Myocyte (in vitro differentiated cells): Measurements from ENCODE around the gene RAB11FIP3. TPM values are rescaled to one million over a fixed set of nuclear protein-coding genes. Genes with fewer than 3 reads are reported as not detected.

Experiments
- DNase-seq: peaks from one replicate; pipeline ENCODE4 v3.0.0-alpha.2; 2012; ENCODE audit warnings: low read depth
- microRNA-seq: library from miRNA; unstranded; fragments of <30 nt; microRNA quantifications from one replicate; pipeline ENCODE4, GENCODE V29; 2016
- total RNA-seq: library from RNA; depleted of rRNA; stranded (reverse); fragments of >200 nt; gene quantifications from 2 replicates; pipeline ENCODE4 v1.2.3, GENCODE V29; 2014

The RAB11FIP3 gene
- total RNA-seq, 1 donor from 2014 or later: 114 TPM

DNA sequence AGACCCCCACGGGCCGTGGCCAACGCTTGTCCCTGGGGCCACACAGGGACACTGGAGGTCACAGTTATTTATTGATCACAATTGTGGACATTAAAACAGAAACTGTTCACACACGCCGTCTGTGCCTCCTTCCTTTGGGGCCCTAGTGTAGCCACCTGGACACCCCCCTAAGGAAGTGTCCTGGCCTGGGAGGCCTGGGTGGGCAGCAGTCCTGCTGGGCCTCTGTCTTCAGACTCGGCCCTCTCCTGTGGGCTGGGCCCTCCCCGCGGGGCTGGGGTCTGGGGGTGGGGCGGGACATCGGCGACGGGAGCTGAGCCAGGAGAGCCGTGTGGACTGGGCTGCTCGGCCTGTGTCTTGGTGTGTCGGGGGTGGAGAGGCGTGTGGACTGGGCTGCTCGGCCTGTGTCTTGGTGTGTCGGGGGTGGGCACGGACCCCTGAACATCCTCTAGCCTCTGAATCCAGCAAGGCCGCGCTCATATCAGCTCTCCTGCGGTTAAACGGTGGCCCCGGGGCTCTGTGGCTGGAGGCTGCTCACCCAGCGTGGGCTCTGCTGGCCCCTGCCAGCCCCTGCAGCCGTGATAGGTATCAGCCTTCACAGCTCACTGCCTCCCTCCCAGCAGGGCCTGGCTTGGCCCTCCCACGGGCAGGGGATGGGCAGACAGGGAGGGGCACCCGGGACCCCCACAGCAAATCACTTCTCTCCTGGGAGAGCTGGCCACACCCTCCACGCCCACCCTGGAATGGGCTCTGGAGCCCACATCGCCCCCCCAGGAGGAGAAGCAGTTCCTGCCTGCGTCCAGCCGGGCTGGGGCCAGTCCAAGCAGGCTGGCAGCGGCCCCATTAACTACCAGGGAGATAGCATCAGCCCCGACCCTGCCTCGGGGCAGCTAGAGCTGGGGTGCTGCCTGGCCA is 140.2 kb downstream of the RAB11FIP3 start:
- DNase-seq: no peak

DNA sequence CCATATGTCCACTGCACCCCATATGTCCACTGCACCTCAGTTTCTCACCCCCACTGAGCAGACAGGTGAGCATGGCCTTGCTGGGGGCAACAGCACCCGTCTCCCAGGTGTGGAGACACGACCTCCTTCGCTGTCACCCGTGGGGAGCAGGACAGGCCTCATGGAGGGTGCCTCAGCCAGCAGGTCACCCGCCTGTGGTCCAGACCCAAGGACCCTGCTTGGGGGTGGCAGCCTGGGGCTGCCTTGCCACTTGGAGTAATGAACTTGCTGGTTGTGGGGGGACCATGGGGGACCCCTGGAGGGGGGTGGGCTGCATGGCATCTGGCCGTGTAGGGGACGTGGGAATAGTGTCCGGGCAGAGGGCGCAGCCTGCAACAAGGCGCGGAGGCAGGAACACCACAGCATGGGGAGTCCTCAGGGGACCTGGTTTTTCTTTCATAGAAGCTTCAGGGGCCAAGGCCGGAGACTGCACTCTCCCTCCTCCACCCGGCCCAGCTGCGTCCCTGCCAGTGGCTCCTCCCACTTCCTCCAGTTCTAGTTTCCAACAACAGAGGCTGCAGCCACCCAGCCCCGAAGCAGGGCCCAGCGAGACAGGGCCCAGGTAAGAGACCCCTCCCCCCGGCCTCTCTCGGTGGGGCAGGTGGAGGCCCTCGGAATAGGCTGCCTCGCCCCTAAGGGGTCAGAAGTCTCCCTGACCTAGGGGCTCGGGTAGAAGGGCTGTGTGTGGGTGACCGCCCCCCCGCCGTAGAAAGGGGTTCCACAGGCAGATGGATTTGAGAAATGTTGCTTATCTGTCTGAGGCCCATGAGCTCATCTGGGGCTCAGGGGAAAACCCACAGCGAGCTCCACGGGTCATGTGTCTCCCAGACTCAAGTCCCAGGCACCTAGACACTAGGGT is 141.3 kb downstream of the RAB11FIP3 start, which contains the start of gene NHLRC4:
Gene NHLRC4, plus strand, starts transcription at position 531 of the 898 bp plus-strand sequence. CDS start 1,043 bp downstream, outside the sequence.
- DNase-seq: no peak

DNA sequence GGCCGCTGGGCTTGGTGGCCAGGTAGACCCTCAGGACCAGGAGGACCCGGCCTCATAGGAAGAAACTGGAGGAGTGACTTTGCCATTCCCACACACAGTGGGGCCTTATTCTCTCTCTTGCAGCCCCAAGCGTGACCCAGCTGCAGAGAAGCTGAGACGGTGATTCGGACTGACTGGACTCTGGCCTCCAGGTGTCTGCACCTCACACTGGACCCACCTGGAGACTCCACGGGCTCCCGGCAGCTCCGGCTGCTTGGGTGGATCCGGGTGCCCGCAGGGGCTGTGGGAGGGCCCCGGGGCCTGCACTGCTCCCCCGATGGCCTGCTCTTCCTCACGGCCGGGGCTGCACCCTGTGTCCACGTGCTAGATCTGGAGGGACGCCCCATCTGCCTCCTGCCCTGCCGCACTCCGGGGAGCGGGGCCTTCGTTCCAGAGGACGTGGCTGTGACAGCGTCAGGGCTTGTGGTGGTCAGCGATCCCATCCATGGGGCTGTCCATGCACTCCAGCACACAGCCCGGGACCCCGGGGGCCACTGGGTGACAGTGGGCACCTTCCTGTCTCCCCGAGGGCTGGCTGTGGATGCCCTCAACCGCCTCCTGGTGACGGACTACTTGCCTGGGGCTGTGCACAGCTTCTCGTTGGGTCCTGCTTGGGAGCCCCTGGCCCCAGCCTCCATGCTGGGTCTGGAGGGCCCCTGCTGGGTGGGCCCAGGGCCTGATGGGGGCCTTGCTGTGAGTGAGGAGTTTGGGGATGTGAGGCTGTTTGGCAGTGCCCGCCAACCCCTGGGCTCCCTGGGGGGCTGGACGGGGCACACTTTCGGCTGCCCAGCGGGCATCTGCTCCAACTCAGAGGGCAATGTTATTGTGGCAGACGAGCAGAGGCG is 142.2 kb downstream of the RAB11FIP3 start:
- DNase-seq: no peak

DNA sequence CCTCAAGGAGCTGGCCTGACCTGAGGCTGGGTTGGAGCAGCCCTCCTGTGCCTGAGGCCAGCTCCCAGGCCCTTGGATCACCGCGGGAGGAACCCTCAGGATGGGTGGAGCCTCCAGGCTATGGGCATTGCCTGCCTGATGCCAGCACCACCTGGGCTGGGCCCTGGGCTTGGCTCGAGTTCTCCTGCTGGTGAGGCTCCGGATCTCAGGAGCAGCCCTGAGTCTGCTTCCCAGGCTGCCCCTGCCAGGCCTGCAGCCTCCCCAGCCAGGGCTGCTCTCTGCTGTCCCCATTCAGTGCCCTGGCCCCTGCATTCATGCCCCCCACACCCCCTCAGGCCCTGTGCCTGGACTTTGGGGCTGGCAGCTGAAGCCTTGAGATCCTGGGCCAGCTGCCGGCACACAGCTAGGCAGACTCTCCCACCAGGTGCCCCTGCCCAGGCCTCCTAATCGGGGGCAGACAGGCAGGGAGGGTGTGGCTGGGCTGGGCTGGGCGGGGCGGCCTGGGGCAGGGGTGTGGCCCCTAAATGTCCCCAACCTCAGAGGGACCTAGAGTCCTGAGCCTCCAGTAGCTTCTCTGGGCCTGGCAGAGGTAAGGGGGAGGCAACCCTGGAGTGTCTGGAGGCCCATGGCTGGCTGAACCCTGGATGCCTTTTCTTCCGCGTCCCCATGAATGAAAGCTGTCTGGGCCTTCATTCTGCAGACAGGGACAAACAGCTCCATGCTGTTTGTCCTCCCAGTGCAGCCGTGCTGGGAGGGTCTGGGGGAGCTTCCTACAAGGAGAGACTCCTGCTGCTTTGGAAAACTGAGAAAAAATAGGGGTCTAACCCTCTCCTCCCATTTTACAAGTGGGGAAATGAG is 143.2 kb downstream of the RAB11FIP3 start:
- no peak for DNase-seq

DNA sequence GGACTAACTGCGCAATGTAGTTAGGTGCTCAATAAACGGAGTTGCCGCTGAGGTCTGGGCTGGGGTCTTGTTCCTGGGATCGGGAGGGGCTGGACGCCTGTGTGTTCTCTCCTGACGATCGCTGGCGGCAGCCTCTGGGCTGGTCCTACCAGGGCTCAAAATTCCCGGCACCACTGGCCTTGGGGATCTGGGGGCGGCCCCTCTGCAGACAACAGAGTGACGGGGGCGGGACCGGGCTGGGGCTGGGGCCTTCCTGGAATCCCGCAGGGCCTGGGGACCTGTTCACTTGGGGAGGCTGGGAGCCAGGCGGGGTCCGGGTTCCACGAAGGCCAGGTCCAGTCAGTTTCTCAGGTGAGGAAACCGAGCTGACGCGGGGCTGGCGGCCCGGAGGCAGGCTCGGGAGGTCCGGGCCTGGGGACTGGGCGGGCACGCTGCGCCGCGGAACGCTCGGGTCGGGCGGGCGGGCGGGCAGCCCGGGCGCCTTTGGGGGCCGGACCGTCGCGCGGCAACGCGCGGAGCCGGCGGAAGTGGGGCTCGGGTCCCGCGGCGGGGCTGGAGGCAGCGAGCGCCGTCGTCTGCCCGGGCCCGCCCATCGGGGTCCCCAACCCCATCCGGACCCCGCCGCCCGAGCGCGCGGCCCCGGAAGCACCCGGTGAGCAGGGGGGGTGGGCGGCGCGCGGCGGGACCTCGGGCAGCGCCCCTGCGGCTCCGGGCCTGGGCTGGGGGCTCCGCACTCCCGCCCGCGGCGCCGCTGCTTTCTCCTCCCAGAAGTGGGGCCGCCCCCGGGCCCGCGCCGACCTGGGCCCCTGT is 144.2 kb downstream of the RAB11FIP3 start, which contains the start of gene PIGQ:
Gene PIGQ, plus strand, starts transcription at position 524 of the 810 bp plus-strand sequence. CDS start 4,107 bp downstream, outside the sequence.
- DNase-seq: peak; percentile 71

Small RNA genes within 50 kb of the gene (microRNA-seq; reads per million reads assigned to microRNA genes)
- gene MIR3176 (20.7 reads per million, percentile 40 among the genes with 10 or more reads in this experiment), gene MIR5587 (2.1 reads per million, percentile 7 among the genes with 10 or more reads in this experiment)

Other genes with a start within 250 kb of the RAB11FIP3 start
- gene HBA1, start 249.0 kb upstream of the RAB11FIP3 start, total RNA-seq: 0.83 TPM in 1 of 2 replicates, not detected in the other
- not detected in 2 replicates for gene HBQ1, start 245.2 kb upstream of the RAB11FIP3 start, total RNA-seq
- 105 and 106 TPM in 2 replicates for gene LUC7L, start 196.2 kb upstream of the RAB11FIP3 start, total RNA-seq
- 162 and 222 TPM in 2 replicates for gene FAM234A, start 190.8 kb upstream of the RAB11FIP3 start, total RNA-seq
- gene RGS11, start 149.7 kb upstream of the RAB11FIP3 start, total RNA-seq: 2.3 and 4.0 TPM in 2 replicates
- 0.48 TPM in 1 of 2 replicates, not detected in the other for gene ARHGDIG, start 145.1 kb upstream of the RAB11FIP3 start, total RNA-seq
- 0.31 and 0.78 TPM in 2 replicates for gene PDIA2, start 142.5 kb upstream of the RAB11FIP3 start, total RNA-seq
- 18.5 and 26.1 TPM in 2 replicates for gene AXIN1, start 72.9 kb upstream of the RAB11FIP3 start, total RNA-seq
- gene MRPL28, start 55.1 kb upstream of the RAB11FIP3 start, total RNA-seq: 103 and 112 TPM in 2 replicates
- 48.1 and 53.4 TPM in 2 replicates for gene PGAP6, start 43.7 kb upstream of the RAB11FIP3 start, total RNA-seq
- gene NME4, start 28.4 kb upstream of the RAB11FIP3 start, total RNA-seq: 50.3 and 59.1 TPM in 2 replicates
- gene DECR2, start 23.8 kb upstream of the RAB11FIP3 start, total RNA-seq: 27.1 and 28.6 TPM in 2 replicates
- 81.8 and 141 TPM in 2 replicates for gene CAPN15, start 102.1 kb downstream of the RAB11FIP3 start, total RNA-seq
- gene PRR35, start 134.7 kb downstream of the RAB11FIP3 start, total RNA-seq: 2.9 and 12.5 TPM in 2 replicates
- gene NHLRC4, start 141.4 kb downstream of the RAB11FIP3 start, total RNA-seq: 0.05 and 1.2 TPM in 2 replicates
- 45.4 and 59.9 TPM in 2 replicates for gene PIGQ, start 144.3 kb downstream of the RAB11FIP3 start, total RNA-seq
- 17.2 and 19.1 TPM in 2 replicates for gene RAB40C, start 164.4 kb downstream of the RAB11FIP3 start, total RNA-seq
- gene WFIKKN1, start 205.3 kb downstream of the RAB11FIP3 start, total RNA-seq: 0.70 and 0.83 TPM in 2 replicates
- 83.6 and 83.7 TPM in 2 replicates for gene METTL26, start 210.7 kb downstream of the RAB11FIP3 start, total RNA-seq
- 54.5 and 61.2 TPM in 2 replicates for gene MCRIP2, start 216.2 kb downstream of the RAB11FIP3 start, total RNA-seq
- gene WDR90, start 223.7 kb downstream of the RAB11FIP3 start, total RNA-seq: 6.5 and 8.0 TPM in 2 replicates
- gene RHOT2, start 242.5 kb downstream of the RAB11FIP3 start, total RNA-seq: 70.3 and 73.9 TPM in 2 replicates